ENCODE data around the gene ITIH3. TPM values are rescaled to one million over a fixed set of nuclear protein-coding genes. Genes with fewer than 3 reads are reported as not detected.

The ITIH3 gene
- total RNA-seq, 6 experiments from 2014 or later: 742 to 1,822 (median 982) TPM

GRCh38 chr3:52771702-52772101, 22.9 kb upstream of the ITIH3 start:
- Histone ChIP-seq H3K4me3 (no peak overlapping the region), H3K9me3 (no peaks in the 10 kb centered on the region), H3K27me3 (no peaks in the 10 kb centered on the region), H3K27ac (peak overlapping the region; percentile 52 to 67 (median 62)), H3K4me1 (peaks cover 0 to 63% (median 20%) of the 10 kb centered on the region in 4 donors), H3K36me3 (peaks cover 0 to 11% (median 0%) of the 10 kb centered on the region in 4 donors)
- intact Hi-C loops (cut with DNase I): no loop called here
- WGBS (ENCODE audit: insufficient coverage, low coverage, low lambda C conversion rate, missing lambda C conversion rate): 94% methylated on average over 9 of the region's 10 CpGs
- TF ChIP-seq CTCF (IDR thresholded peaks at IDR 0.05): no peak
- TF ChIP-seq POLR2A (IDR thresholded peaks at IDR 0.05): no peak
- DNase-seq (no peak), ATAC-seq (no peak)

GRCh38 chr3:52773361-52774065, 21.1 kb upstream of the ITIH3 start:
- Histone ChIP-seq H3K27ac (peak overlapping the region in 2 of 3 donors; percentile 77 to 95), H3K27me3 (no peaks in the 10 kb centered on the region), H3K36me3 (peaks cover 0 to under 1% (median 0%) of the 10 kb centered on the region in 4 donors), H3K9me3 (no peaks in the 10 kb centered on the region), H3K4me3 (peak overlapping the region in 2 of 3 donors; percentile 7 to 33), H3K4me1 (peaks cover 0 to 66% (median 20%) of the 10 kb centered on the region in 4 donors)
- ATAC-seq (peak in 3 of 4 donors; percentile 2 to 8 (median 5)), DNase-seq (peak; percentile 35 to 78 (median 76))
- intact Hi-C loops (cut with DNase I): no loop called here
- no peak for TF ChIP-seq CTCF (IDR thresholded peaks at IDR 0.05)
- TF ChIP-seq POLR2A (IDR thresholded peaks at IDR 0.05): no peak
- 44% methylated on average over 11 of the region's 13 CpGs for WGBS (ENCODE audit: insufficient coverage, low coverage, low lambda C conversion rate, missing lambda C conversion rate)

DNA sequence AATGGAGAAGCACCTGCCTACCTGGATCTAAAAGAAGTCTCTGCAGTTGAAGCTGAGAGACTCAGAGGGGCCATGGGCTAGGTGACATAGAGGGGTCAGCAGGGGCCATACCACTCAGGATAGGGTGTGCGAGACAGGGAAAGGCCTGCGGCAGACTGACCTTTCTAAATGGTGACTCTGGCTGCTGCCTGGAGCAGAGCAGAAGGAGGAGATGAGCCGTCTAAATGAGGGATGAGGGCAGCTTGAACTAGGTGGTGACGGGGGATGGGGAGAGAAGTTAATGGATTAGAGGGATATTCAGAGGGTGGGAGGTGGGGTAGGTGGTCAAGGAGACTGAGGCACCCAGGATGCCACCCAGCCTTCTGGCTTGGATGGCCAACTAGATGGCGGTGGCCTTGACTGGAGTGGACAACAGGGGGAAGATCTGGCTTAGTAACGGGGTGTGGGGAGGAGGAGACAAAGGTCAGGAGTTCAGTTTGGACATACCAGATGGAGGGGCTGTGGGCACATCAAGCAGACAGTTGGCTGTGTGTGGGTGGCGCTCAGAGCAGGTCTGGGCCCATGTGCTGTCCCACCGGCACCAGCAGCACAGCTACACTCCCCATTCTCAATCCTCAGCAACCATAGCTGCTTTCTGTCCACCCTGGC, 20.4 kb upstream of the ITIH3 start:
- 35% methylated on average over 5 of the region's 8 CpGs for WGBS (ENCODE audit: insufficient coverage, low coverage, low lambda C conversion rate, missing lambda C conversion rate)
- H3K9me3 ChIP-seq: no peaks in the 10 kb centered on the region
- DNase-seq (no peak), ATAC-seq (no peak)
- no peaks in the 10 kb centered on the region for H3K27me3 ChIP-seq
- H3K27ac ChIP-seq: peak overlapping the region; percentile 77 to 95 (median 86)
- no peak for TF ChIP-seq CTCF (IDR thresholded peaks at IDR 0.05)
- TF ChIP-seq POLR2A (IDR thresholded peaks at IDR 0.05): no peak
- peak overlapping the region in 2 of 3 donors; percentile 23 to 33 for H3K4me3 ChIP-seq
- intact Hi-C loops (cut with DNase I): no loop called here
- H3K36me3 ChIP-seq: no peaks in the 10 kb centered on the region
- H3K4me1 ChIP-seq: peaks cover 0 to 65% (median 22%) of the 10 kb centered on the region in 4 donors

DNA sequence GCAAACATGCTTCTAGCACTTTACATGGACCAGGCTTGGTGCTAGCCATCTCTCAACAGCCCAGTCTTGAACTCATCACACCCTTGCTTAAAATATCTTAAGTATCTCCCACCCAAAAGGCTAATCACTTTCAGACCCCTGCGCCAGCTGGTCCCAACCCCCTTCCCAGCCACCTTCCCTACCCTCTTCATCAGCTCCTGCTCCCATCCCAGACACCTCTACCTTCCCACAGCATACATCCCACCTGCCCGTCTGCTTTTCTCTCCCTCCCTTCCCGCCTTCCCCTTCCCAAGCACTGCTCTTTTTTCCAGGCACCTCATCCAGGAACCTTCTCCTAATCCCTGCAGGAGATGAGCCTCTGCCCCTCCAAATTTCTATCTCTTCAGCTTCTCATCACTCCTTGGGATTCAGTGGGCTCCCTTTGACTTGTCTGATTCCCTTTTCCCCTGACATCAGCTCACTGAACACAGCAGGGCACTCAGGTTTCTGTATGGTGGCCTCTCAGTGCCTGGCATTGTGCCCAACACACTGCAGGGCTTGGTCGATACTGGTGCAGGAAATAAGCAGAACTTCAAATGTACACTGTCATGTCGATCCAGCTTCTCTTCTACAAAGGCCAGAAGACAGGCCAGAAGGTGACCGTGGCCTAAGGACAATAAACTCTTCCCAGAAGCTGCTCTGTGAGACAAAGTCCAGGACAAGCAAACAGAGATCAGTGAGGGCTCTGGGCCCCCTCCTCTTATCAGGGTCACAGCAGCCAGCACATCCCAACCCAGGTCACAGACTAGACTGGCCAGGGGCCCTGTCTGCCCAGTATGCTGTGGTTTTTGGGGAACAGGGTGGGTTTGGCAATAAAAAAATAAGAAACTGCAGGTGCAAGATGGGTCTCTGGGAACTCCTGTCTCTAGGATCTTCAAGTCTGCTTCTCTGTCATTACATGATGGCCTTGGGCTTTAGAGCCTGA, 19.4 kb upstream of the ITIH3 start:
- DNase-seq (peak; percentile 83 to 88 (median 87)), ATAC-seq (peak; percentile 47 to 71 (median 56))
- Histone ChIP-seq H3K36me3 (peaks cover 0 to 1% (median 0%) of the 10 kb centered on the region in 4 donors), H3K4me3 (peak overlapping the region in 2 of 3 donors; percentile 23 to 33), H3K27me3 (no peaks in the 10 kb centered on the region), H3K27ac (peak overlapping the region; percentile 77 to 95 (median 86)), H3K4me1 (peaks cover 0 to 67% (median 27%) of the 10 kb centered on the region in 4 donors), H3K9me3 (no peaks in the 10 kb centered on the region)
- intact Hi-C loops (cut with DNase I): no loop called here
- WGBS (ENCODE audit: insufficient coverage, low coverage, low lambda C conversion rate, missing lambda C conversion rate): 16% methylated on average over 5 of the region's 6 CpGs
- TF ChIP-seq CTCF (IDR thresholded peaks at IDR 0.05) (no peak), POLR2A (IDR thresholded peaks at IDR 0.05) (peak; percentile 13)
